Gastrocnemius medialis (tissue), 4 donors: ENCODE results near the gene LEMD1.

ENCODE experiments used
- POLR2A ChIP-seq, 2 donors: fragments of 450-650 bp; IDR thresholded peaks; one replicate each; pipeline ENCODE4 v1.6.1; 2017; ENCODE audit warnings: antibody characterized with exemption in 2 of 2, mild to moderate bottlenecking in 2 of 2, moderate library complexity in 2 of 2
- TF ChIP-seq, protein P1 (sequence below), 5 experiments: fragments of 450-650 bp in 3 of 5; fragments of 200-600 bp in 2 of 5; sonication (generic) in 2 of 5; IDR thresholded peaks in 4 of 5; conservative IDR thresholded peaks in 1 of 5; 1 replicate in 4 of 5; 2 replicates in 1 of 5; pipeline ENCODE4 v1.5.1; 2016 to 2019; ENCODE audit warnings: antibody characterized with exemption in 5 of 5, mild to moderate bottlenecking in 3 of 5, moderate library complexity in 3 of 5

DNA sequence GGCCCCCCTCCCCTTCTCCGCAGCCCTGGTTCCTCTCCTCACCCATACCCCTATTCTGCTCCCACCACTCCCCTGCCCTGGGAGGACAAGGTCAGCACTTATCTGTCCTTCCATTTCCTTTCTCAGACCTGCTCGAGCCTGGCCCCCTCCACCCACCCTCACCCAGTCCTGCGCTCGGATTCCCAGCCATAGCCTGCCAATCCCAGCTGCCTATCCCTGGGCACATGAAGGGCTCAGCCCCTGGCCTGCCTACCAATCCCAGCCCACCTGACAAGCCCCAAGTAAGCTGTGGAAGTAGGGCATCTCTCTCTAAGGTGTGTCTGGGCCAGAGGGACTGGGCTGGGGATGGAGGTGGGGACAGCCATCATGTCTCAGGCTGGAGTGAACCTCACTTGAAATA, 28.6 kb upstream of the LEMD1 start:
- no peak for TF ChIP-seq POLR2A (IDR thresholded peaks at IDR 0.05)
- TF ChIP-seq, protein P1, sequence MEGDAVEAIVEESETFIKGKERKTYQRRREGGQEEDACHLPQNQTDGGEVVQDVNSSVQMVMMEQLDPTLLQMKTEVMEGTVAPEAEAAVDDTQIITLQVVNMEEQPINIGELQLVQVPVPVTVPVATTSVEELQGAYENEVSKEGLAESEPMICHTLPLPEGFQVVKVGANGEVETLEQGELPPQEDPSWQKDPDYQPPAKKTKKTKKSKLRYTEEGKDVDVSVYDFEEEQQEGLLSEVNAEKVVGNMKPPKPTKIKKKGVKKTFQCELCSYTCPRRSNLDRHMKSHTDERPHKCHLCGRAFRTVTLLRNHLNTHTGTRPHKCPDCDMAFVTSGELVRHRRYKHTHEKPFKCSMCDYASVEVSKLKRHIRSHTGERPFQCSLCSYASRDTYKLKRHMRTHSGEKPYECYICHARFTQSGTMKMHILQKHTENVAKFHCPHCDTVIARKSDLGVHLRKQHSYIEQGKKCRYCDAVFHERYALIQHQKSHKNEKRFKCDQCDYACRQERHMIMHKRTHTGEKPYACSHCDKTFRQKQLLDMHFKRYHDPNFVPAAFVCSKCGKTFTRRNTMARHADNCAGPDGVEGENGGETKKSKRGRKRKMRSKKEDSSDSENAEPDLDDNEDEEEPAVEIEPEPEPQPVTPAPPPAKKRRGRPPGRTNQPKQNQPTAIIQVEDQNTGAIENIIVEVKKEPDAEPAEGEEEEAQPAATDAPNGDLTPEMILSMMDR (IDR thresholded peaks at IDR 0.05 in 4 of 5, conservative IDR thresholded peaks at IDR 0.05 in 1 of 5) = no peak
